Activated naive CD4-positive, alpha-beta T cell (primary cell): ENCODE results near the gene ANO4.

Experiments used
- DNase-seq, 4 experiments: peaks; one replicate each; lab custom pipeline; 2025; lab: John Stamatoyannopoulos, UW

The ANO4 gene

GRCh38 chr12:100808777-100809176, 14.2 kb downstream of the ANO4 start:
- no peak for DNase-seq

- no peak for DNase-seq
Measured at GRCh38 chr12:100820314-100820713, 25.7 kb downstream of the ANO4 start.

GRCh38 chr12:100823963-100824362, 29.4 kb downstream of the ANO4 start:
- no peak for DNase-seq

GRCh38 chr12:100824476-100824875, 29.9 kb downstream of the ANO4 start:
- no peak for DNase-seq

GRCh38 chr12:100826323-100826722, 31.7 kb downstream of the ANO4 start:
- no peak for DNase-seq

GRCh38 chr12:100827901-100828520, 33.4 kb downstream of the ANO4 start:
- DNase-seq = no peak

- no peak for DNase-seq
Measured at GRCh38 chr12:100830003-100830795, 35.6 kb downstream of the ANO4 start.

- no peak for DNase-seq
Measured at GRCh38 chr12:100833282-100833681, 38.7 kb downstream of the ANO4 start.

GRCh38 chr12:100840748-100841147, 46.2 kb downstream of the ANO4 start:
- no peak for DNase-seq

- DNase-seq = no peak
Measured at GRCh38 chr12:100842156-100842555, 47.6 kb downstream of the ANO4 start.

GRCh38 chr12:100843061-100843460, 48.5 kb downstream of the ANO4 start:
- no peak for DNase-seq

- DNase-seq = no peak
Measured at GRCh38 chr12:100845095-100845494, 50.5 kb downstream of the ANO4 start.

GRCh38 chr12:100851637-100852036, 57.1 kb downstream of the ANO4 start:
- DNase-seq = no peak

GRCh38 chr12:100857418-100857817, 62.8 kb downstream of the ANO4 start:
- DNase-seq = no peak

- DNase-seq = no peak
Measured at GRCh38 chr12:100857971-100858370, 63.4 kb downstream of the ANO4 start.

- DNase-seq = no peak
Measured at GRCh38 chr12:100858656-100859055, 64.1 kb downstream of the ANO4 start.

GRCh38 chr12:100859063-100859627, 64.6 kb downstream of the ANO4 start:
- no peak for DNase-seq

GRCh38 chr12:100860611-100861010, 66.0 kb downstream of the ANO4 start:
- no peak for DNase-seq

- no peak for DNase-seq
Measured at GRCh38 chr12:100862676-100863075, 68.1 kb downstream of the ANO4 start.

- no peak for DNase-seq
Measured at GRCh38 chr12:100864366-100864765, 69.8 kb downstream of the ANO4 start.

GRCh38 chr12:100867639-100868393, 73.2 kb downstream of the ANO4 start:
- no peak for DNase-seq

- DNase-seq = no peak
Measured at GRCh38 chr12:100868487-100868886, 73.9 kb downstream of the ANO4 start.
